HCT116 (cell line): ENCODE results near the gene MRPL36. TPM values are rescaled to one million over a fixed set of nuclear protein-coding genes. Genes with fewer than 3 reads are reported as not detected.

Experiments
- ATAC-seq: fragments of 200-7000 bp; cut with Tn5 transposase; 2 replicates; pipeline ENCODE4 v1.9.1; 2020; ENCODE audit warnings: mild to moderate bottlenecking, moderate library complexity
- BruUV-seq: library from RNA; stranded (reverse); fragments of 400-500 nt; replicated peaks from 2 replicates; lab custom pipeline; 2021; lab: Mats Ljungman, UMichigan
- CTCF ChIA-PET: fragments of 300-600 bp; sonication (Branson Sonifier 250); formaldehyde crosslinking; loops from one replicate; lab custom pipeline; 2021; ENCODE audit warnings: antibody characterized with exemption; lab: Charles Lee
- POLR2A ChIA-PET: fragments of 300-600, 350-600 bp; sonication (Branson Sonifier 250); formaldehyde crosslinking; loops from one replicate; lab custom pipeline; 2021; ENCODE audit warnings: antibody characterized with exemption; lab: Charles Lee
- RAD21 ChIA-PET, 2 experiments: fragments of 300-600 bp; sonication (Branson Sonifier 250); formaldehyde crosslinking; loops; one replicate each; lab custom pipeline; 2023; ENCODE audit warnings: low total read pairs in 2 of 2; ENCODE audit not compliant: uncharacterized antibody in 2 of 2, unreplicated experiment in 2 of 2, low non-redundant PET in 1 of 2; lab: Charles Lee
- DNase-seq: peaks from one replicate; pipeline ENCODE4 v3.0.0-alpha.2; 2010; ENCODE audit warnings: low read depth, low spot score
- H2AFZ ChIP-seq: fragments of 200-600 bp; shearing (Covaris generic), sonication (generic); 2 replicates; pipeline ENCODE4 v1.6.1; 2017; ENCODE audit warnings: low read depth, mixed run types, mixed read lengths, antibody characterized with exemption, low read length; ENCODE audit not compliant: poor library complexity, severe bottlenecking
- H3K27ac ChIP-seq: 2 replicates; pipeline ENCODE4 v1.5.1; 2012; ENCODE audit warnings: low read depth, low read length
- H3K27me3 ChIP-seq: fragments of 200-600 bp; sonication (generic); 2 replicates; pipeline ENCODE4 v1.6.1; 2016; ENCODE audit warnings: mixed run types, low read length, mixed read lengths; ENCODE audit not compliant: insufficient read depth
- H3K36me3 ChIP-seq, 2 experiments: fragments of 200-500 bp in 1 of 2; fragments of 200-600 bp in 1 of 2; sonication (Bioruptor generic) in 1 of 2; sonication (generic) in 1 of 2; 2 replicates each; pipeline versions ENCODE4 v1.5.1 to v1.6.1; 2014 to 2016; ENCODE audit warnings: low read length in 2 of 2, inconsistent platforms in 1 of 2, mixed read lengths in 1 of 2, mixed run types in 1 of 2; ENCODE audit not compliant: insufficient read depth in 2 of 2, control insufficient read depth in 1 of 2
- H3K4me1 ChIP-seq, 2 experiments: fragments of 200-600 bp in 1 of 2; sonication (generic) in 1 of 2; 2 replicates each; pipeline versions ENCODE4 v1.5.1 to v1.6.1; 2012 to 2017; ENCODE audit warnings: low read length in 2 of 2, inconsistent platforms in 1 of 2, mild to moderate bottlenecking in 1 of 2, mixed read lengths in 1 of 2, mixed run types in 1 of 2, moderate library complexity in 1 of 2; ENCODE audit not compliant: insufficient read depth in 2 of 2, control insufficient read depth in 1 of 2
- H3K4me2 ChIP-seq: fragments of 200-600 bp; sonication (generic); 2 replicates; pipeline ENCODE4 v1.6.1; 2017; ENCODE audit warnings: mixed run types, low read length, mixed read lengths
- H3K4me3 ChIP-seq, 2 experiments: fragments of 200-600 bp in 1 of 2; sonication (generic) in 1 of 2; replicated peaks in 1 of 2; 2 replicates each; pipeline ENCODE4 v1.5.1; 2011 to 2016; ENCODE audit warnings: low read length in 2 of 2, control low read depth in 1 of 2, low read depth in 1 of 2, mild to moderate bottlenecking in 1 of 2, mixed read lengths in 1 of 2, mixed run types in 1 of 2
- H3K79me2 ChIP-seq: fragments of 200-600 bp; sonication (generic); 2 replicates; pipeline ENCODE4 v1.6.1; 2017; ENCODE audit warnings: mild to moderate bottlenecking, mixed run types, low read length, moderate library complexity, mixed read lengths; ENCODE audit not compliant: insufficient read depth
- H3K9ac ChIP-seq: fragments of 200-600 bp; sonication (generic); 2 replicates; pipeline ENCODE4 v1.6.1; 2016; ENCODE audit warnings: low read length, mixed read lengths
- H3K9me2 ChIP-seq: fragments of 200-600 bp; sonication (generic), shearing (Covaris generic); 2 replicates; pipeline ENCODE4 v1.6.1; 2017; ENCODE audit warnings: mixed run types, mild to moderate bottlenecking, moderate library complexity; ENCODE audit not compliant: insufficient read depth
- H3K9me3 ChIP-seq, 2 experiments: fragments of 200-500 bp in 1 of 2; fragments of 200-600 bp in 1 of 2; sonication (Bioruptor generic) in 1 of 2; sonication (generic) in 1 of 2; 2 replicates each; pipeline ENCODE4 v1.6.1; 2014 to 2017; ENCODE audit warnings: low read length in 2 of 2, mixed read lengths in 2 of 2, inconsistent platforms in 1 of 2, low read depth in 1 of 2, mild to moderate bottlenecking in 1 of 2, mixed run types in 1 of 2, moderate library complexity in 1 of 2; ENCODE audit not compliant: control insufficient read depth in 1 of 2, insufficient read depth in 1 of 2
- H4K20me1 ChIP-seq: fragments of 200-600 bp; sonication (generic), shearing (Covaris generic); 2 replicates; pipeline ENCODE4 v1.6.1; 2017; ENCODE audit warnings: mixed run types, mild to moderate bottlenecking, moderate library complexity; ENCODE audit not compliant: insufficient read depth
- EZH2 ChIP-seq: fragments of 200-600 bp; sonication (generic); IDR thresholded peaks from 2 replicates; pipeline ENCODE4 v1.6.1; 2017; ENCODE audit warnings: antibody characterized with exemption, mixed run types
- RAD21 ChIP-seq: IDR thresholded peaks from 2 replicates; pipeline ENCODE4 v1.6.1; 2012; ENCODE audit warnings: low read depth, mild to moderate bottlenecking
- SIN3A ChIP-seq: IDR thresholded peaks from 2 replicates; pipeline ENCODE4 v1.6.1; 2012; ENCODE audit warnings: low read depth
- SP1 ChIP-seq: IDR thresholded peaks from 2 replicates; pipeline ENCODE4 v1.6.1; 2012; ENCODE audit warnings: low read depth
- YY1 ChIP-seq: IDR thresholded peaks from 2 replicates; pipeline ENCODE4 v1.6.1; 2011; ENCODE audit warnings: low read length, low read depth, moderate library complexity, mild to moderate bottlenecking; ENCODE audit not compliant: insufficient replicate concordance; ENCODE audit errors: extremely low read depth
- ZNF274 ChIP-seq: fragments of 200-500 bp; sonication (Bioruptor generic); IDR thresholded peaks from 2 replicates; pipeline ENCODE4 v1.6.1; 2014; ENCODE audit warnings: mild to moderate bottlenecking, low read depth, low read length, inconsistent platforms
- intact Hi-C: fragments of 100-400 bp; cut with micrococcal nuclease; formaldehyde crosslinking; loops from 2 replicates; pipeline ENCODE4 v1.10.0; 2022
- total RNA-seq: library from RNA; stranded (reverse); gene quantifications from one replicate; pipeline ENCODE4 v1.2.1, GENCODE V29; 2021; ENCODE audit not compliant: unreplicated experiment
- TF ChIP-seq, protein P1 (sequence below): IDR thresholded peaks from 2 replicates; pipeline ENCODE4 v1.6.1; 2011; ENCODE audit warnings: mild to moderate bottlenecking, low read length, moderate library complexity; ENCODE audit not compliant: insufficient replicate concordance; ENCODE audit errors: extremely low read depth
- TF ChIP-seq, protein P2 (sequence below): IDR thresholded peaks from 2 replicates; pipeline ENCODE4 v1.6.1; 2012; ENCODE audit warnings: low read depth
- TF ChIP-seq, protein P3 (sequence below), 3 experiments: fragments of 200-600 bp in 1 of 3; sonication (generic) in 1 of 3; IDR thresholded peaks in 2 of 3; conservative IDR thresholded peaks in 1 of 3; 2 replicates each; pipeline ENCODE4 v1.5.1; 2012 to 2017; ENCODE audit warnings: low read depth in 2 of 3, low read length in 2 of 3, antibody characterized with exemption in 1 of 3, borderline replicate concordance in 1 of 3, control low read depth in 1 of 3, mild to moderate bottlenecking in 1 of 3, mixed read lengths in 1 of 3, mixed run types in 1 of 3, moderate library complexity in 1 of 3; ENCODE audit not compliant: insufficient read depth in 1 of 3

The MRPL36 gene
- total RNA-seq, 1 experiment from 2014 or later = 71.9 TPM

DNA sequence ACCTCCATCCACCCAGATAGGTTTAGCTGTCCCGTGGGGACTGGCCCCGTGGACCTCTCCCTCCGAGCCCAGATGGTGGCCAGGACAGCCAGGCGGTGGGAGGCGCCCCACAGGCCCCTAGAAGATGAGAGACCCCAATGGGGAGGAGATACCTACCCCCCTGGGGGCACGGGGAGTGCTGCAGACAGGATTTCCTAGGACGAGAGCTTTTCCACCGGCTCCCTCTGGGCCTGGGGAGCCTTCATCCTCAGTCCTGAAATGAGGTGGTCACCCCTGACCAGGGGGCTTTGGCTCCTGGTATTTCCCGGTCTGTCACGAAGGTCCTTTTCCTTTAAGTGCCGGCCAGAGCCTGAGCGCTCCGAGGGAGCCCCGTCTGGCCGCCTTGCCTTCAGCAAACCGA is 46.8 kb downstream of the MRPL36 start:
- CTCF ChIA-PET = interaction anchor here (1.2 kb wide), 1 partner anchor 12 kb away, joined by 3 read pairs; no protein-coding TSS in a partner anchor
- H3K4me3 ChIP-seq = no peak overlapping the region
- BruUV-seq = no TSS peak

More for the DNA sequence above, 46.8 kb downstream of the MRPL36 start:
- no peaks in the 10 kb centered on the region for H4K20me1 ChIP-seq
- H3K27me3 ChIP-seq = peaks cover 9% of the 10 kb centered on the region; the same call in 1 of the 2 replicates
- no peaks in the 10 kb centered on the region for H3K36me3 ChIP-seq
- POLR2A ChIA-PET = no interaction called here
- H3K4me1 ChIP-seq = no peaks in the 10 kb centered on the region
- no peaks in the 10 kb centered on the region for H3K9me2 ChIP-seq
- H2AFZ ChIP-seq = no peak overlapping the region
- RAD21 ChIA-PET = no interaction called here
- no peak overlapping the region for H3K27ac ChIP-seq
- H3K9ac ChIP-seq = no peak overlapping the region
- no peak for TF ChIP-seq EZH2
- TF ChIP-seq, protein P1, sequence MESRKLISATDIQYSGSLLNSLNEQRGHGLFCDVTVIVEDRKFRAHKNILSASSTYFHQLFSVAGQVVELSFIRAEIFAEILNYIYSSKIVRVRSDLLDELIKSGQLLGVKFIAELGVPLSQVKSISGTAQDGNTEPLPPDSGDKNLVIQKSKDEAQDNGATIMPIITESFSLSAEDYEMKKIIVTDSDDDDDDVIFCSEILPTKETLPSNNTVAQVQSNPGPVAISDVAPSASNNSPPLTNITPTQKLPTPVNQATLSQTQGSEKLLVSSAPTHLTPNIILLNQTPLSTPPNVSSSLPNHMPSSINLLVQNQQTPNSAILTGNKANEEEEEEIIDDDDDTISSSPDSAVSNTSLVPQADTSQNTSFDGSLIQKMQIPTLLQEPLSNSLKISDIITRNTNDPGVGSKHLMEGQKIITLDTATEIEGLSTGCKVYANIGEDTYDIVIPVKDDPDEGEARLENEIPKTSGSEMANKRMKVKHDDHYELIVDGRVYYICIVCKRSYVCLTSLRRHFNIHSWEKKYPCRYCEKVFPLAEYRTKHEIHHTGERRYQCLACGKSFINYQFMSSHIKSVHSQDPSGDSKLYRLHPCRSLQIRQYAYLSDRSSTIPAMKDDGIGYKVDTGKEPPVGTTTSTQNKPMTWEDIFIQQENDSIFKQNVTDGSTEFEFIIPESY = no peak
- TF ChIP-seq RAD21 = no peak
- TF ChIP-seq YY1 = no peak
- TF ChIP-seq, protein P2, sequence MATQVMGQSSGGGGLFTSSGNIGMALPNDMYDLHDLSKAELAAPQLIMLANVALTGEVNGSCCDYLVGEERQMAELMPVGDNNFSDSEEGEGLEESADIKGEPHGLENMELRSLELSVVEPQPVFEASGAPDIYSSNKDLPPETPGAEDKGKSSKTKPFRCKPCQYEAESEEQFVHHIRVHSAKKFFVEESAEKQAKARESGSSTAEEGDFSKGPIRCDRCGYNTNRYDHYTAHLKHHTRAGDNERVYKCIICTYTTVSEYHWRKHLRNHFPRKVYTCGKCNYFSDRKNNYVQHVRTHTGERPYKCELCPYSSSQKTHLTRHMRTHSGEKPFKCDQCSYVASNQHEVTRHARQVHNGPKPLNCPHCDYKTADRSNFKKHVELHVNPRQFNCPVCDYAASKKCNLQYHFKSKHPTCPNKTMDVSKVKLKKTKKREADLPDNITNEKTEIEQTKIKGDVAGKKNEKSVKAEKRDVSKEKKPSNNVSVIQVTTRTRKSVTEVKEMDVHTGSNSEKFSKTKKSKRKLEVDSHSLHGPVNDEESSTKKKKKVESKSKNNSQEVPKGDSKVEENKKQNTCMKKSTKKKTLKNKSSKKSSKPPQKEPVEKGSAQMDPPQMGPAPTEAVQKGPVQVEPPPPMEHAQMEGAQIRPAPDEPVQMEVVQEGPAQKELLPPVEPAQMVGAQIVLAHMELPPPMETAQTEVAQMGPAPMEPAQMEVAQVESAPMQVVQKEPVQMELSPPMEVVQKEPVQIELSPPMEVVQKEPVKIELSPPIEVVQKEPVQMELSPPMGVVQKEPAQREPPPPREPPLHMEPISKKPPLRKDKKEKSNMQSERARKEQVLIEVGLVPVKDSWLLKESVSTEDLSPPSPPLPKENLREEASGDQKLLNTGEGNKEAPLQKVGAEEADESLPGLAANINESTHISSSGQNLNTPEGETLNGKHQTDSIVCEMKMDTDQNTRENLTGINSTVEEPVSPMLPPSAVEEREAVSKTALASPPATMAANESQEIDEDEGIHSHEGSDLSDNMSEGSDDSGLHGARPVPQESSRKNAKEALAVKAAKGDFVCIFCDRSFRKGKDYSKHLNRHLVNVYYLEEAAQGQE = no peak
- TF ChIP-seq SIN3A = no peak
- TF ChIP-seq, protein P3, sequence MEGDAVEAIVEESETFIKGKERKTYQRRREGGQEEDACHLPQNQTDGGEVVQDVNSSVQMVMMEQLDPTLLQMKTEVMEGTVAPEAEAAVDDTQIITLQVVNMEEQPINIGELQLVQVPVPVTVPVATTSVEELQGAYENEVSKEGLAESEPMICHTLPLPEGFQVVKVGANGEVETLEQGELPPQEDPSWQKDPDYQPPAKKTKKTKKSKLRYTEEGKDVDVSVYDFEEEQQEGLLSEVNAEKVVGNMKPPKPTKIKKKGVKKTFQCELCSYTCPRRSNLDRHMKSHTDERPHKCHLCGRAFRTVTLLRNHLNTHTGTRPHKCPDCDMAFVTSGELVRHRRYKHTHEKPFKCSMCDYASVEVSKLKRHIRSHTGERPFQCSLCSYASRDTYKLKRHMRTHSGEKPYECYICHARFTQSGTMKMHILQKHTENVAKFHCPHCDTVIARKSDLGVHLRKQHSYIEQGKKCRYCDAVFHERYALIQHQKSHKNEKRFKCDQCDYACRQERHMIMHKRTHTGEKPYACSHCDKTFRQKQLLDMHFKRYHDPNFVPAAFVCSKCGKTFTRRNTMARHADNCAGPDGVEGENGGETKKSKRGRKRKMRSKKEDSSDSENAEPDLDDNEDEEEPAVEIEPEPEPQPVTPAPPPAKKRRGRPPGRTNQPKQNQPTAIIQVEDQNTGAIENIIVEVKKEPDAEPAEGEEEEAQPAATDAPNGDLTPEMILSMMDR (IDR thresholded peaks at IDR 0.05 in 2 of 3, conservative IDR thresholded peaks at IDR 0.05 in 1 of 3; ENCODE audit: borderline replicate concordance in 1 of 3, insufficient read depth in 1 of 3, low read depth in 2 of 3, low read length in 2 of 3) = no peak
- TF ChIP-seq ZNF274 = no peak
- no peak for TF ChIP-seq SP1
- ATAC-seq (no peak), DNase-seq (no peak)
- intact Hi-C loops = no loop called here
- H3K9me3 ChIP-seq = no peaks in the 10 kb centered on the region
- no peak overlapping the region for H3K4me2 ChIP-seq
- no peaks in the 10 kb centered on the region for H3K79me2 ChIP-seq
